ENCODE measurements around the gene SLC11A2. TPM values are rescaled to one million over a fixed set of nuclear protein-coding genes. Genes with fewer than 3 reads are reported as not detected.

SLC11A2 gene
- total and polyA plus RNA-seq, 9 of the 15 experiments (the other 6 are each of a cell fraction or from before 2014, with no cell fraction given), result 21.1 to 54.0 (median 32.9) TPM

GRCh38 chr12:51017452-51017851, 8.7 kb downstream of the SLC11A2 start (continued):
- TF ChIP-seq ZBTB11 (CRISPR knock-in tag; IDR thresholded peaks at IDR 0.05) (no peak), KAT8 (IDR thresholded peaks at IDR 0.05; ENCODE audit: low read depth) (no peak), ZBTB7A (IDR thresholded peaks at IDR 0.05; ENCODE audit: borderline replicate concordance, control insufficient read depth, low read depth, low read length) (no peak), ILF3 (IDR thresholded peaks at IDR 0.05; ENCODE audit: borderline replicate concordance) (no peak), ZSCAN29 (IDR thresholded peaks at IDR 0.05) (no peak), ESRRA (IDR thresholded peaks at IDR 0.05; ENCODE audit: borderline replicate concordance, low read depth) (peak; percentile 58), POLR2G (IDR thresholded peaks at IDR 0.05; ENCODE audit: low read depth, low read length) (no peak), MCM3 (IDR thresholded peaks at IDR 0.05) (no peak), HDAC8 (tag; IDR thresholded peaks at IDR 0.05) (no peak), ZBTB33 (CRISPR knock-in tag; IDR thresholded peaks at IDR 0.05) (no peak), TAL1 (IDR thresholded peaks at IDR 0.05) (peak; percentile 54), ZFPM2 (CRISPR knock-in tag; IDR thresholded peaks at IDR 0.05) (no peak), RNF2 (IDR thresholded peaks at IDR 0.05) (no peak), ZNF263 (CRISPR knock-in tag; IDR thresholded peaks at IDR 0.05; ENCODE audit: borderline replicate concordance) (no peak), FOXJ3 (CRISPR knock-in tag; IDR thresholded peaks at IDR 0.05) (no peak), KAT2B (IDR thresholded peaks at IDR 0.05; ENCODE audit: low read depth, low read length) (no peak), HCFC1 (IDR thresholded peaks at IDR 0.05; ENCODE audit: low read depth, low read length) (no peak), ZNF280A (IDR thresholded peaks at IDR 0.05; ENCODE audit: low read depth, partially characterized antibody) (no peak), CBFA2T3 (IDR thresholded peaks at IDR 0.05) (peak; percentile 69), MAFG (tag; conservative IDR thresholded peaks at IDR 0.05) (no peak), POLR3A (IDR thresholded peaks at IDR 0.05; ENCODE audit: borderline replicate concordance, extremely low read depth, insufficient read depth, insufficient read length) (no peak), ZZZ3 (IDR thresholded peaks at IDR 0.05) (no peak), JUN (IDR thresholded peaks at IDR 0.05; ENCODE audit: borderline replicate concordance, low read depth, low read length) (no peak), JUN (CRISPR knock-in tag; IDR thresholded peaks at IDR 0.05; ENCODE audit: borderline replicate concordance) (no peak), COPS2 (conservative IDR thresholded peaks at IDR 0.05) (no peak), ZNF24 (IDR thresholded peaks at IDR 0.05) (no peak)
